Measurements from ENCODE around the gene SH3D19.

DNA sequence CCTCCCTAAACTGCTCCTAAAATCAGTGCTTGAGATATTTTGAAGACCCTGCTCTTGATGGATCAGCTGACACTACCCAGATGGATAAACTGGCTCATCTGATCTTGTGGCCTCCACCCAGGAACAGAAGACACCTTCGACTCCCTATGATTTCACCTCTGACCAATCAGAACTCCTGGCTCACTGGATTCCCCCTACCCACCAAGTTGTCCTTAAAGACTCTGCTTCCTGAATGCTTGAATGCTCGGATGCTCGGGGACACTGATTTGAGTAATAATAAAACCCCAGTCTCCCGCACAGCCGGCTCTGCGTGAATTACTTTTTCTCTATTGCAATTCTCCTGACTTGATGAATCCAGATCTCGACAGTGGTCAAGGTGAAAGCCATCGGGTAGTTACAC, 237.9 kb downstream of the SH3D19 start:
- TF ChIP-seq SPI1 (IDR thresholded peaks at IDR 0.05; ENCODE audit: low read depth, low read length) (no peak), POLR2A (IDR thresholded peaks at IDR 0.05; ENCODE audit: low read depth, low read length) (no peak), POLR2AphosphoS5 (IDR thresholded peaks at IDR 0.05; ENCODE audit: low read depth, low read length) (no peak), TAF1 (IDR thresholded peaks at IDR 0.05; ENCODE audit: low read depth, low read length) (no peak), POU2F2 (IDR thresholded peaks at IDR 0.05; ENCODE audit: low read depth, low read length) (no peak)

Measured in GM12891 (cell line).